Psoas muscle (tissue), 8 donors: Measurements from ENCODE around the gene KCNN1. TPM values are rescaled to one million over a fixed set of nuclear protein-coding genes. Genes with fewer than 3 reads are reported as not detected.
"Not testable (repeated sequence)": the region's sequence is repeated elsewhere in the genome, so short reads cannot be mapped to it uniquely, and the experiment has no call there.

Experiments
- ATAC-seq, 4 donors: fragments of 200-7000 bp; cut with Tn5 transposase; one replicate each; pipeline ENCODE4 v1.9.1; 2020; ENCODE audit warnings: moderate library complexity in 3 of 4, mild to moderate bottlenecking in 2 of 4
- DNase-seq, 2 donors: peaks; one replicate each; pipeline ENCODE4 v3.0.0-alpha.2; 2020
- H3K27ac ChIP-seq: fragments of 200-600 bp; one replicate; pipeline ENCODE4 v1.8.0; 2022
- H3K27me3 ChIP-seq, 3 donors: fragments of 200-600 bp in 1 of 3; one replicate each; pipeline versions ENCODE4 v1.6.1 to v1.8.0; 2013 to 2022; ENCODE audit warnings: low read length in 2 of 3, mild to moderate bottlenecking in 2 of 3, moderate library complexity in 1 of 3; ENCODE audit not compliant: insufficient read depth in 3 of 3
- H3K36me3 ChIP-seq, 2 donors: fragments of 200-600 bp in 1 of 2; one replicate each; pipeline versions ENCODE4 v1.6.1 to v1.8.0; 2013 to 2022; ENCODE audit warnings: low read depth in 1 of 2, mild to moderate bottlenecking in 1 of 2, moderate library complexity in 1 of 2; ENCODE audit not compliant: insufficient read depth in 1 of 2
- H3K4me1 ChIP-seq: fragments of 200-600 bp; one replicate; pipeline ENCODE4 v1.8.0; 2022
- H3K4me3 ChIP-seq: fragments of 200-600 bp; one replicate; pipeline ENCODE4 v1.8.0; 2022; ENCODE audit warnings: mild to moderate bottlenecking
- H3K9me3 ChIP-seq: fragments of 200-600 bp; one replicate; pipeline ENCODE4 v1.8.0; 2022
- WGBS, 3 donors: extraction: QIAGEN DNeasy Blood & Tissue Kit; methylation state at CpG; one replicate each; pipeline versions ENCODE4 v1.1.6 to v1.1.7; 2013; 5-methylcytosine and 5-hydroxymethylcytosine counted together
- intact Hi-C, 2 donors: fragments of 100-400 bp; cut with DNase I; formaldehyde crosslinking; loops; one replicate each; pipeline versions ENCODE4 v1.11.0 to v1.14.2; 2022
- polyA plus RNA-seq, 3 donors: library from polyadenylated mRNA; stranded (reverse); fragments of 200-250 nt; gene quantifications; one replicate each; pipeline ENCODE4 v1.2.3, GENCODE V29; 2013
- total RNA-seq, 4 donors: library from RNA; stranded (reverse); fragmentation: NEBNext Ultra II Directional in 2 of 4; extraction: Animal tissue kit (Norgen Biotek cat#: 25700) in 2 of 4; gene quantifications; one replicate each; pipeline versions ENCODE4 v1.2.1 to v1.2.4, GENCODE V29; 2021 to 2023
- TF ChIP-seq, protein P1 (sequence below): fragments of 200-600 bp; IDR thresholded peaks from one replicate; pipeline ENCODE4 v1.8.0; 2022; ENCODE audit warnings: antibody characterized with exemption
- donor health status: healthy with polysubstance abuse.
- donor health status: DM: no; HTN: no; CAD: no; lungs with moderate emphysema.
- donor health status: Bipolar disorder and iron deficiency.
- donor health status: healthy.
- donor health status: DM: yes; HTN: yes; CAD: no.
- donor health status: DM: no; HTN: no; CAD: no.
- donor health status: DM: no; HTN: no; CAD: no.
- donor health status: DM: yes; HTN: yes; CAD: no.

KCNN1 gene
- total and polyA plus RNA-seq, 7 donors = 0.01 to 0.06 TPM; not detected in 5

DNA sequence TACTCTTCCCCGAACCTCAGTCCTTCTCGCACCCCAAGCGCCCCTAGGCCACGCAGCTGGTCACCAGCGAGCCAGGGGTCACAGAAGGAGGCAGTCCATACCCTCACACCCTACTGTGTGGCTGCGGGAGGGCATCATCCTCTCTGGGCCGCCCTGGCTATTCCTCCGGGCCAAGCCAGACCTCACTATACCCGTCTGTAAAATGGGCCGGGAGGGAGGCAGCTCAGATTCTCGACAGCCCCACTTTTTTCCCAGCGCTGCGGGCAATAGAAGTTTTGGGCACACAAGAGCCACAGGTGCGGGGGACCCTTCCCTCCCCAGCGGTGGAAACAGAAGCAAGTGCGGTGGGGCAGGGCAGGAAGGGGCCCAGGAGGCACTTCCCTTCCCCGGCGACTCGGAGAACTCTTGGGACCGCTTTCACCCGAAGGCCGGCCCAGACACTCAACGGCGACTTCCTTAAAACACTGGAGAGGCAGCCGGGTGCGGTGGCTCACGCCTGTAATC lies 35.5 kb downstream of the KCNN1 start:
- WGBS, 3 donors = 77 to 82% (median 79%) methylated on average over 27 of the region's 27 CpGs
- TF ChIP-seq, protein P1, sequence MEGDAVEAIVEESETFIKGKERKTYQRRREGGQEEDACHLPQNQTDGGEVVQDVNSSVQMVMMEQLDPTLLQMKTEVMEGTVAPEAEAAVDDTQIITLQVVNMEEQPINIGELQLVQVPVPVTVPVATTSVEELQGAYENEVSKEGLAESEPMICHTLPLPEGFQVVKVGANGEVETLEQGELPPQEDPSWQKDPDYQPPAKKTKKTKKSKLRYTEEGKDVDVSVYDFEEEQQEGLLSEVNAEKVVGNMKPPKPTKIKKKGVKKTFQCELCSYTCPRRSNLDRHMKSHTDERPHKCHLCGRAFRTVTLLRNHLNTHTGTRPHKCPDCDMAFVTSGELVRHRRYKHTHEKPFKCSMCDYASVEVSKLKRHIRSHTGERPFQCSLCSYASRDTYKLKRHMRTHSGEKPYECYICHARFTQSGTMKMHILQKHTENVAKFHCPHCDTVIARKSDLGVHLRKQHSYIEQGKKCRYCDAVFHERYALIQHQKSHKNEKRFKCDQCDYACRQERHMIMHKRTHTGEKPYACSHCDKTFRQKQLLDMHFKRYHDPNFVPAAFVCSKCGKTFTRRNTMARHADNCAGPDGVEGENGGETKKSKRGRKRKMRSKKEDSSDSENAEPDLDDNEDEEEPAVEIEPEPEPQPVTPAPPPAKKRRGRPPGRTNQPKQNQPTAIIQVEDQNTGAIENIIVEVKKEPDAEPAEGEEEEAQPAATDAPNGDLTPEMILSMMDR = no peak
- Histone ChIP-seq H3K27ac (no peak overlapping the region), H3K36me3 (no peaks in the 10 kb centered on the region), H3K9me3 (no peaks in the 10 kb centered on the region), H3K4me1 (peaks cover 3% of the 10 kb centered on the region), H3K4me3 (peak overlapping the region; percentile 73), H3K27me3 (peaks cover 0 to 19% (median 0%) of the 10 kb centered on the region in 3 donors)
- no peak for ATAC-seq
- peak; percentile 45 to 57 for DNase-seq
- intact Hi-C loops = loop anchor here in 1 of 2 donors (10.0 kb wide), 1 partner anchor 152 kb away; the partner anchor contains the start of gene PIK3R2

DNA sequence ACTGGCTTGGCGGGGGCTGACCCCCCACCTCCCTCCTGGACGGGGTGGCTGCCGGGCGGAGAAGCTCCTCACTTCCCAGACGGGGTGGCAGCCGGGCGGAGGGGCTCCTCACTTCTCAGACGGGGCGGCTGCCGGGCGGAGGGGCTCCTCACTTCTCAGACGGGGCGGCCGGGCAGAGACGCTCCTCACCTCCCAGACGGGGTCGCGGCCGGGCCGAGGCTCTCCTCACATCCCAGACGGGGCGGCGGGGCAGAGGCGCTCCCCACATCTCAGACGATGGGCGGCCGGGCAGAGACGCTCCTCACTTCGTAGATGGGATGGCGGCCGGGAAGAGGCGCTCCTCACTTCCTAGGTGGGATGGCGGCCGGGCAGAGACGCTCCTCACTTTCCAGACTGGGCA lies 38.8 kb downstream of the KCNN1 start:
- 91 to 93% (median 91%) methylated on average over 9 to 34 of the region's 35 CpGs for WGBS, 3 donors
- DNase-seq = not testable (repeated sequence)
- intact Hi-C loops = loop anchor here in 1 of 2 donors (10.0 kb wide), 1 partner anchor 149 kb away; the partner anchor contains the start of gene PIK3R2

DNA sequence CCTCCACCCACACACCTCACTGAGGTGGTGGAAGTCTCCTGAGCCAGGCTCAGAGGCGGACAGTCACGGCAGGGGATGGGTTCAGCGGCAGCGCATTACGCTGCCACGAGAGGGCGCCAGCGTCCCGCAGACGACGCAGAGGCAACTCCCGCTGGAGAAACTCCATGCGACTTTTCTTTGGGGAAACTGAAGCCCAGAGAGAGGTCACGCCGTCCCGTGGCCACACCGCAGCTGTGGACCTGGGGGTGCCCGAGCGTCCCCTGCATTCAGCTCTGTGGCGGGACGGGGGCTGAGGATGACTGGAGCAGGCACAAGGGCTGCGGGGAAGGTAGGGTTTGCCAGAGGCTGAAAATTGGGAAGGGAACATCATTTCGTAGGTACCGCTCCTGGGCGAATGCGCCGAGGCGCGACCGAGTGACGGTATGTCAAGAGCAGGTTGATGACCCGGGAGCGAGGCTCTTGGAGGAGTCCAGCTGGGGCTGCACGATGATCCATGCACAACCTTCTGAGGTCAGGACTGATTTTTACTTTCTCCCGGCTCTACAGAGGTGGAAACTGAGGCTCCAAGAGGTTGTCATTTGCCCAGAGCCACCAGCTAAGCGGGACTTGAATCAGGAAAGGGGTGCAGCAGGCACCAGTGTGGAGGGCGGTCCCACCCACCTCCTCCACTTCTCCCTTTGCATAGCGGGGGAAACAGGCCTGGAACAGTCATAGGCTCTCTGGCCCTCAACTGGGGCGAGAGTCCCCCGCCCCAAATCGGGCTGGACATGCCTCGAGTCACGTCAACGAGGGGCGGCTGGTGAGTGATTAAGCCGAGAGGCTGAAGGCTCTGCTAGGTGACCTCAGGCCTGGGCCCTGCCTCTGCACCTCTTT lies 40.4 kb downstream of the KCNN1 start:
- H3K4me3 ChIP-seq = peak overlapping the region; percentile 85
- TF ChIP-seq, protein P1 = peak; percentile 99
- peaks cover 25% of the 10 kb centered on the region for H3K4me1 ChIP-seq
- H3K27me3 ChIP-seq = peaks cover 0 to 10% (median 0%) of the 10 kb centered on the region in 3 donors
- intact Hi-C loops = loop anchor here (1.0 to 10.0 kb wide), 2 partner anchors 51 to 148 kb away; partner anchors contain the start of gene PIK3R2 (in 1 of the 2)
- DNase-seq = peak; percentile 84 to 93
- WGBS, 3 donors = 0 to 1% (median 1%) methylated on average over 46 of the region's 46 CpGs
- H3K27ac ChIP-seq = peak overlapping the region; percentile 97
- H3K9me3 ChIP-seq = no peaks in the 10 kb centered on the region
- peaks cover 0 to 34% of the 10 kb centered on the region in 2 donors for H3K36me3 ChIP-seq
- peak; percentile 67 to 84 (median 72) for ATAC-seq

More for the DNA sequence above, 38.8 kb downstream of the KCNN1 start:
- not testable (repeated sequence) for H3K4me3 ChIP-seq, H3K9me3 ChIP-seq, H3K27ac ChIP-seq, ATAC-seq
- Histone ChIP-seq H3K4me1 (peaks cover 11% of the 10 kb centered on the region), H3K36me3 (peaks cover 0 to 19% of the 10 kb centered on the region in 2 donors), H3K27me3 (peaks cover 0 to 19% (median 0%) of the 10 kb centered on the region in 3 donors)

DNA sequence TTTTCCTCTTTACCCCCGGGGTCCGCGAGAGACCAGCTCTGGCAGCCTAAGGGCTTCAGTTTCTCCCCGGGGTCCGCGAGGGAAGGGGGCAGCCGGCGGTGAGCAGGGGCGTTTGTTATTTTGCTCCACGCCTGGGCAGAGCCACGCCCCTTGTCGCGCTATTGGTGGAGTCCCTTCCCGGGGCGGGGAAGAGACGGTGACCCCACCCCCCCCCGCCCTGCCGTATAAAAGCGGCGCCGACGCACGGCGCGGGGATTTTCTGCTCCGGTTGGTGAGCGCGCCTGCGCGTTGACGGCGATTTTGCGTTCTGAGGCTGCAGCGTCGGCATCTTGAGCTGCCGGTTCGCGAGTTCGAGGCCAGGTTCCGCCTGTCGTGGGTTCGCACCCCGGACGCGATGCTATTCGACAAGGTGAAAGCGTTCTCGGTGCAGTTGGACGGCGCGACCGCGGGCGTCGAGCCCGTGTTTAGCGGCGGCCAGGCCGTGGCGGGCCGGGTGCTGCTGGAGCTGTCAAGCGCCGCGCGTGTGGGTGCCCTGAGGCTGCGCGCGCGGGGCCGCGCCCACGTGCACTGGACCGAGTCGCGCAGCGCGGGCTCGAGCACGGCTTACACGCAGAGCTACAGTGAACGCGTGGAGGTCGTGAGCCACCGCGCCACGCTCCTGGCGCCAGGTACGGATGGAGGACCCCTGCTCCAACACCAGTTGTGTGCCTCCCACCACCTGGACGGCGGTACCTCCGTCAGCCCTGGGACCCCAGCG lies 41.2 kb downstream of the KCNN1 start, which contains the start of gene ARRDC2:
Gene ARRDC2, plus strand, starts transcription at position 254 of the 757 bp plus-strand sequence. Its CDS starts 141 bp downstream, at position 395.
- Histone ChIP-seq H3K36me3 (peaks cover 6 to 42% of the 10 kb centered on the region in 2 donors), H3K4me3 (peak within 1 kb of the TSS; percentile 85), H3K27ac (peak within 1 kb of the TSS; percentile 97), H3K4me1 (peaks cover 33% of the 10 kb centered on the region), H3K27me3 (peaks cover 0 to 3% (median 0%) of the 10 kb centered on the region in 3 donors), H3K9me3 (no peaks in the 10 kb centered on the region)
- DNase-seq = peak; percentile 93 to 97
- WGBS, 3 donors = 6 to 18% (median 10%) methylated on average over 64 to 92 of the region's 92 CpGs
- ATAC-seq = peak; percentile 75 to 83 (median 80)
- intact Hi-C loops = loop anchor here (1.0 to 10.0 kb wide), 2 partner anchors 50 to 147 kb away; partner anchors contain the start of gene PIK3R2 (in 1 of the 2)
- TF ChIP-seq, protein P1 = no peak
